ENCODE data around the gene STRADA. TPM values are rescaled to one million over a fixed set of nuclear protein-coding genes. Genes with fewer than 3 reads are reported as not detected.
A peak's percentile ranks its signal among the peaks of the same experiment; 100 is the strongest.
"Not testable (repeated sequence)": the region's sequence is repeated elsewhere in the genome, so short reads cannot be mapped to it uniquely, and the experiment has no call there.

The STRADA gene
- total RNA-seq, 1 experiment from 2014 or later: 25.2 TPM

GRCh38 chr17:63754046-63754445 lies 12.4 kb upstream of the STRADA start:
- no peak for DNase-seq (ENCODE audit: low spot score)

DNA sequence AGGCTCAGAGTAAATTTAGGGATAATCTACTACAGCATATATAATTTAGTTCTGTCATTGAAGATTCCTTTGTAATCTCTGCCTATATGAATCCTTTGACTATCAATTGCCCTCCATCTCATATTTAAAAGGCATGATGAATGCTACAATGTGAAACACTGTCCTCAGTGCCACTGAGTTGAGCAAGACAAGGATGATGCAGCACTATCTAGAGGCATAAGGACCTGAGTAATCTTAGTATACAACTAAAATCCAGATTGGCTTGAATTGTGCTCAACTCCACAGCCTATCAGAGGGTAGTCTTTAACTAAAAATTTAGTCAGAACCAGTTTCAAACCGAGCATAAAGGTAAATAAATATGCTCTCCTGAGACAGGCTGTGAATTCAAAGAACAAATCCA lies 11.6 kb upstream of the STRADA start:
- no peak for DNase-seq (ENCODE audit: low spot score)

DNA sequence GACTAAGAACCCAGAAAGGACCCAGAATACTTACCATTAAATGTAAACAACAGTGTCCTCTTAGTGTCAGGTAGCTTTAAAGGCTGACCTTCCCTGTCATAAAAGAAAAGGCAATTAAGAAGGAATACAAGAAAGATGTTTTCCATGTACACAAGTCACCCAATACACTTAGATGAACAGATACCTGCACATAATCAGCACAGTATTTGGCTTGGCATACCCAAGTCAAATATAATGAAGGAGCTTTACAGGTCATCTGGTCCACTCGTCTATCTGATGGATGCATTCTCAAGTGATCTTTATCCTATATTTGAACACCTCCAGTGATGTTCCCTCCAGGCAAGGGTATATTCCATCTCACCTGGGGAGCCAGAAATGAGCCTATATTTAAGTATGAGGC lies 11.1 kb upstream of the STRADA start:
- no peak for DNase-seq (ENCODE audit: low spot score)

GRCh38 chr17:63751806-63752205 lies 10.2 kb upstream of the STRADA start:
- DNase-seq (ENCODE audit: low spot score): no peak

DNA sequence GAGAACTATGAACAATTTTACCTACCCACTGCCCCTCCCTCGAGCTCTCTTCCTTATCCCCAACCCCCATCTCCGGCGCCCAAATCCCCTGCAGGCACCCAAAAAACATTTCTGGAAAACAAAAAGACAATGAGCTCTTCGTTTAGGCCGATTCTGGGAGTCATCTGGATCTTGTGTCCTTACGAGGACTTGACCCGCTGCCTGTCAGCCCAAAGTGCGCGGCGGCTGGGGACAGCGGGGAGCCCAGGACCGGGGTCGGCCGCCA lies 524 bp downstream of the STRADA start:
- no peak for DNase-seq (ENCODE audit: low spot score)

DNA sequence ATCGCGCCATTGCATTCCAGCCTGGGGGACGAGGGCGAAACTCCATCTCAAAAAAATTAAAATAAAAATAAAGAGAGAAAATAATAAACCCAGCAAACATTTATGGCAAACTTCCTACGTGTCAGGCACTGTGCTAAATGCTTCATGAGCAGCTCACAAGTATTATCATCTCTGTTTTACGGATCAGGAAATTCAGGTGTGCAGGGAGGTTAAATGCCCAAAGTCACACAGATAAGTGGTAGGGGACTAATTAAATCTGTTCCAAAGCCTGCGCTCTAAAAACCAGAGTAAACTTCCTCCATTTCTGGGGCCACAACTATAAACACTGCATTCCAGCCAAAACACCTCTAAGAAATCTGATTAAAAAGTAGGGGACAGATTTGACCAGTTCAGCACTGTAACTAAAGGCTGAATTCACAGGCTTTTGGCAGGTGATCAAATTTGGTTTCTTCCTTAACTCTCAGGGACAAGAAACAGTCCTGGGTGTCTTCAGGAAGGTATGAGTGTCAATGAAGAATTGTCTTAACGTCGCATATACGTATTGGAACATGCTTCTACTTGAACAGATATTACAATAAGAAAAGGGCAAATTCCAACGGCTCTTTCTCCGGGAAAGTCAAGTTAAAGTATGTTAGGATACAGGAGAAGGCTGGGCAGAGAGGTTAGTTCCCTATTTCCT lies 996 bp downstream of the STRADA start:
- DNase-seq (ENCODE audit: low spot score): peak; percentile 21

DNA sequence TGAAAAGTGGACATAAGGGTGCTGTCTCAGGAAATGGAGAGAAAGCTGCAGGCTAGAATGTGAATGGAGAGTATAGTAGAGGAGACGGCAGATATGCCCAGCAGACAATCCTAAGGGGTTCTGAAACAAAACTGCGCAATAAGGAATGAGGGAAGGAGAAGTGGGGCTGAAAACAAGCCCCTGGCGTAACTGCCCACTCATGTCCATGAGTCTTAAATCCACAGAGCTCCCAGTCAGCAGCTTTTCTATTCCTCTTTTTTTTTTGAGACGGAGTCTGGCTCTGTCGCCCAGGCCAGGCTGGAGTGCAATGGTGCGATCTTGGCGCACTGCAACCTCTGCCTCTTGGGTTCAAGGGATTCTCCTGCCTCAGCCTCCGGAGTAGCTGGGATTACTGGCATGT lies 5.9 kb downstream of the STRADA start:
- DNase-seq (ENCODE audit: low spot score): no peak

- DNase-seq (ENCODE audit: low spot score): no peak
Observed at GRCh38 chr17:63722403-63722802, 19.2 kb downstream of the STRADA start.

- not testable (repeated sequence) for DNase-seq (ENCODE audit: low spot score)
Observed at GRCh38 chr17:63720194-63720593, 21.4 kb downstream of the STRADA start.

GRCh38 chr17:63718988-63719387 lies 22.6 kb downstream of the STRADA start:
- DNase-seq (ENCODE audit: low spot score): no peak

DNA sequence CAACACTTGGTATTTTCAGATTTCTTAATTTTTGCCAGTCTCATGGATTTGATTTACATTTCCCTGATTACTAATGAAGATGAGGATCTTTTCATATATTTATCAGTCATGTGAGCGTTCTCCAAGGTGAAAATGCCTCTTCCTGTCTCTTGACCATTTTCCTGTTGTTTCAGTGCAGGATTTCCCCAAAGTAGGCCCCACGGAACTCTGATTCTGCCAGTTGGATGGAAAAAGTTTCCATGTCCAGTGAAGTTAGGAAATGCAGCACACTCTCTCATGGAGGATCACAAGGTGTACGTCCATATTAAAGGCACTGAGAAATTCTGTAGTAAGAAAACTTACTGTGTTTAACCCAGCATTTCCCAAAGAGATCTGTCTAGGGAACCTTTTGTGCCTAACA lies 25.2 kb downstream of the STRADA start:
- no peak for DNase-seq (ENCODE audit: low spot score)

DNA sequence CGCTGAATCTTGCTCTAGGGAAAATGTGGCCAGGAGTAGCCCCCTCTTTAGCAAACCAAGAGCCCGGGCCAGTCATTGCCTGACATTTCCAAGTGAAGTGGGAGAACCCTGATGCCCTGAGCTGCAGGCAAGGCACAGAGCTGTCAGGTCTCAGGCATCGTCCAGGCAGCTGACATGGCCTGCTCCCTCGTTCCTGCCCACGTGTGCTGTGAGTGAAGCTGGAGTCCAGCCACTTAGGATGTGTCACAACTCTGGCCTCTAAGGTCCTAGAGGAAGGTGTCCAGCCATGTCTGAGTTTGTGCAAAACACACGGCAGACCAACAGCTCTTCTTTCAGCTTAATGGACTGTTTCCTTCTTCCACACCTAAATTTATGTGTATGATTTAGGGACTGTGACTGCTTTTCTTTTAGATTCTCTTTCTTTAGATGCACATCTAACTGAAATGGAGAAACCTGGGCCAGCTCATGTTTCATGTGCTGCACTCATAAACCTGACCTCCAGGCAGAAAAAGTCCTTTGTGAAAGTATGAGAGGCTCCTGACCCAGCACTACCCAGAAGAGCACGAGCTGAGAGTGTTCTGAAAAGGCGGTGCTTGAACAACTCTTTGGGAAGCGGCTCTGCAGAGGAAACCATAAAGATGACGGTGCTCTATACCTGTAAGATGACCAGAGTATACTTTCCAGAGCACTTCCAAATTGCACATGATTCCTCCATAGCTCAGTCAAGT lies 26.9 kb downstream of the STRADA start:
- no peak for DNase-seq (ENCODE audit: low spot score)

- no peak for DNase-seq (ENCODE audit: low spot score)
Observed at GRCh38 chr17:63709110-63709509, 32.5 kb downstream of the STRADA start.

- DNase-seq (ENCODE audit: low spot score): no peak
Observed at GRCh38 chr17:63707151-63707550, 34.4 kb downstream of the STRADA start.

DNA sequence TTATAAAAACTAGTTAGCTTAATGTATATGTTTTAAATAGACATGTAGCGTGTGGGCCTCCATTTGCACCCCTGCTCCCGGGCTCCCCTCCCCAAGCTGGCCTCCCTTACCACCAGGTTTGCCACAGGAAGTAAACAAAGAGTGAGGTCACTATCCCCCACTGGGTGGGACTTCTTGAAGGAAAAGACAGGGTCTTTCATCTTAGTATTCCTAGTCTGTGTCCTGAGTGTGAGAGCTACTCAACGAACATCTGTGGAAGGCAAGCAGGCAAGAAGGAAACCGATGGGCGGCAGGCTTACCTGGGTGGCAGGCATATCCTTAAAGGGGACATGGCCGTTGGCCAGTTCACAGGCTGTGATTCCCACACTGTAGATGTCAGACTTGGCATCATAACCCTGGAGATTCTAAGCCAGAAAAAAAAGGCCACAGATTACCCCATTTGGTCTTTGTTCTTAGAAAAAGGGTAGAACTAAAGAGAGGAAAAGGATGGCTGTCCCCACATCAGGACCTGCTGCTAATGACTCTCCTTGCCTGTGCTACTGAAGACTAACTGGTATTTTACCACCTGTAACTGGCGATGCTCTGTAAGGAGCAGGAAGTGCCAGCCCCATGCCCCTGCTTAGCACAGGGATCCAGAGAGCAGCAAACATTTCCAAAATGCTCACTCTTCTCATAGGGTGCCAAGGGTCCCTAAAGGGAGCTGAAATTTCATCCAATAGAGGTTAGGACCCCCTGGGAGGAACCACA lies 35.1 kb downstream of the STRADA start:
- no peak for DNase-seq (ENCODE audit: low spot score)

GRCh38 chr17:63705657-63706056 lies 35.9 kb downstream of the STRADA start:
- DNase-seq (ENCODE audit: low spot score): no peak

DNA sequence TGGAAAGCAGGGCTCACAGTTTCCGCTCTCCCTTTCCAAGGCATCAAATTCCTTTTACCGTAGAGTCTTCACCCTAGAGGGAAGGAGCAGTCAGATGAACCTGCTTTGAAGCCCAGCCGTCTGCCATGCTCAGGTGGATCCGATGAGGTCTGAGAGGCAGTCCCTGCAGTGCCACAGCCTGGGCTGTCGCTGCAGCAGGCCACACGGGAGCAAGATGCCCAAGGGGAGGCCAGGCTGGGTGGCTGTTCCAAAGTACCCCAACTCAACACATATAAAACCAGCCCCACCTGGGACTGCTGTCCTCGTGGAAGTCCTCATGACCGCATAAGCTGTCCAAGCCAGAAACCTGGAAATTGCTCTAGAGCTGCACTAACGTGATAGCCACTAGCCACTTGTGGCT lies 36.8 kb downstream of the STRADA start:
- DNase-seq (ENCODE audit: low spot score): no peak

- DNase-seq (ENCODE audit: low spot score): no peak
Observed at GRCh38 chr17:63704259-63704576, 37.4 kb downstream of the STRADA start.

DNA sequence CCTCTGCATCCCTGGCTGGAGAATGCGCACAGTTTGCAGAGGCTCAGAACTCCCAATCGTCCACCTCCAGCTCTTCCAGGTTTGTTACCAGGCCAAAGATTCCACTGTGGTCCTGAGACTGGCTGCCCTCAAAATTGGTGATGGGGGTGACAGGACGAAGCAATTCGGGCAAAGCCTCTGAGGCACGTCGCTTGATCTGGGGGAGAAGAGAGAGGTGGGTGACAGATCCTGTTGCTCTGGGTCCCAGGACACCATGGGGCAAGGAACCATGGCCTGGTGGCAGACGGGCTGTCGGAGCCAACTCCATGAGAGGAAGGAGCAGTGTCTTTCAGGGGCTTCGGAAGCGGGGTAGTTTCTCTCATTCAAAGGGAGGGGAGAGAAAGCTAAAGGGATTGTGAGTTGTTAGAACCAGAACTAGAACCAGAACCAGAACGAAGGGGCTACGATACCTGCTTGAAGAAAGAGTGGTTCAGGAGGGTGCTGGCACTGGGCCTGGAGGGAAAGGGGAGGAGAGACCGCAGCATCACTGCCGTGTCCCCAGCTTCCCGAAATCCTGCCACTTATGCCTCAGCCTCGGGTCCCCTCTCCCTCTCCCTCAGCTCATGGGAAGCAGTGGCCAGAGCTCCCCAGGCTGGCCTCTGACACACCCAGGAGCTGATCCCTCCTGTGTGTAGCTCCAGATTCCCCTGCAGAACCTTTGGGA lies 37.9 kb downstream of the STRADA start:
- DNase-seq (ENCODE audit: low spot score): no peak

GRCh38 chr17:63703029-63703428 lies 38.6 kb downstream of the STRADA start:
- DNase-seq (ENCODE audit: low spot score): no peak

- no peak for DNase-seq (ENCODE audit: low spot score)
Observed at GRCh38 chr17:63702721-63703015, 38.9 kb downstream of the STRADA start.

DNA sequence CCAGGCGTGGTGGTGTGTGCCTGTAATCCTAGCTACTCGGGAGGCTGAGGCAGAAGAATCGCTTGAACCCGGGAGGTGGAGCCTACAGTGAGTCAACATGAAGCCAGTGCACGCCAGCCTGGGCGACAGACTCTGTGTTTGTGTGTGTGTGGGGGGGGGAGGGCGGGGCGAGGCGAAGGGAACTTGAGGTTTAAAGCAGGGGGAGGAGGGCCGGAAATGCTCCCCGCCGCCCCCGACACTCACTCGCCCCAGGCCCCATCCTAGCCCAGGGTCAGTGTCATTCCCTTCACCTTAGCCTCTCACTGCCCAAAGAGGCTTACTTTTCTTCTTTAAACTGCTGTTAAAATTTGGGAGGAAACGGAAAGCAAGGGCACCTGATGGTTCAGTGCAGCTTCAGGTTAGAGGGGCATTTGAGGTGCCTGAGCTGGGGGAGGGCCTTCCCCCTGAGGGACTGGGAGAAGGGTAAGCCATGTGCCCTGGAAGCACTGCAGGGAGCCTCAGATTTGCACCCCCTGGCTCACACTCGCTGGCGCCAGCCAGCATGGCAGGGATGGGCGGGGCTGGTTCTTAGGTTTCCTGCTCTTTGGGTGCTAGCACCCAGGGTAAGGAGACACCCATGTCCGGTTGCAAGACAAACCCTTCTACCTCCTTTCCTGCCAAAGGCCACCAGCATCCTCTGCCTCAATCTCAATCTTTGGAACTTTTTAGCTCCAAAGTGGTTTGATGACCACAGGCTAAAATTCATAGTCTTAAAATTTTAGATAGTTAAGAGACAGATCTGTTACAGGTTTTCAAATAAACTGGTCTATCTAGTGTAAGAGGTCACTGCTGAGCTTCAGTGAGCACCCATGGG lies 39.5 kb downstream of the STRADA start:
- peak; percentile 25 for DNase-seq (ENCODE audit: low spot score)
